OCI-LY7 (cell line): Measurements from ENCODE around the gene TFB1M.

Experiments
- CTCF ChIP-seq: fragments of 200-600 bp; sonication (generic); conservative IDR thresholded peaks from 2 replicates; pipeline ENCODE4 v1.5.1; 2014; ENCODE audit warnings: mild to moderate bottlenecking, antibody characterized with exemption, low read length, moderate library complexity, mixed read lengths
- EZH2phosphoT487 ChIP-seq: fragments of 200-600 bp; sonication (generic); IDR thresholded peaks from 2 replicates; pipeline ENCODE4 v1.6.1; 2018; ENCODE audit warnings: low read depth, borderline replicate concordance, mild to moderate bottlenecking, mixed run types, antibody characterized with exemption, low read length, moderate library complexity, mixed read lengths

GRCh38 chr6:155290491-155290890, 23.8 kb downstream of the TFB1M start:
- TF ChIP-seq CTCF (no peak), EZH2phosphoT487 (no peak)
